GM21381 (cell line): Measurements from ENCODE around the gene QKI.
"Not testable (repeated sequence)": the region's sequence is repeated elsewhere in the genome, so short reads cannot be mapped to it uniquely, and the experiment has no call there.

Source experiments
- ATAC-seq: cut with Tn5 transposase; IDR thresholded peaks from one replicate; pipeline ENCODE4 v1.9.1; 2021; ENCODE audit warnings: mild to moderate bottlenecking, moderate library complexity; ENCODE audit not compliant: unreplicated experiment

Gene QKI

GRCh38 chr6:163474581-163474980 lies 60.1 kb downstream of the QKI start:
- ATAC-seq, result no peak

- not testable (repeated sequence) for ATAC-seq
These were observed 62.4 kb downstream of the QKI start for GRCh38 chr6:163476946-163477345.

- no peak for ATAC-seq
These were observed 68.6 kb downstream of the QKI start for GRCh38 chr6:163483107-163483506.

GRCh38 chr6:163485388-163485851 lies 70.9 kb downstream of the QKI start:
- no peak for ATAC-seq

GRCh38 chr6:163486821-163487220 lies 72.3 kb downstream of the QKI start:
- ATAC-seq, result no peak

GRCh38 chr6:163487606-163488005 lies 73.1 kb downstream of the QKI start:
- ATAC-seq, result no peak

GRCh38 chr6:163489584-163489983 lies 75.1 kb downstream of the QKI start:
- no peak for ATAC-seq

- no peak for ATAC-seq
These were observed 76.5 kb downstream of the QKI start for GRCh38 chr6:163490826-163491577.

- ATAC-seq, result no peak
These were observed 77.3 kb downstream of the QKI start for GRCh38 chr6:163491737-163492300.

GRCh38 chr6:163494279-163494727 lies 79.8 kb downstream of the QKI start:
- no peak for ATAC-seq

GRCh38 chr6:163496205-163496604 lies 81.7 kb downstream of the QKI start:
- ATAC-seq, result no peak

- ATAC-seq, result no peak
These were observed 85.6 kb downstream of the QKI start for GRCh38 chr6:163500105-163500504.

- no peak for ATAC-seq
These were observed 86.5 kb downstream of the QKI start for GRCh38 chr6:163501026-163501425.

- no peak for ATAC-seq
These were observed 86.9 kb downstream of the QKI start for GRCh38 chr6:163501439-163501838.

- ATAC-seq, result no peak
These were observed 90.6 kb downstream of the QKI start for GRCh38 chr6:163504984-163505640.

GRCh38 chr6:163507965-163508364 lies 93.4 kb downstream of the QKI start:
- ATAC-seq, result no peak

- ATAC-seq, result no peak
These were observed 98.5 kb downstream of the QKI start for GRCh38 chr6:163513003-163513402.

GRCh38 chr6:163513570-163514166 lies 99.2 kb downstream of the QKI start:
- no peak for ATAC-seq

GRCh38 chr6:163516908-163517307 lies 102.4 kb downstream of the QKI start:
- ATAC-seq, result no peak

- no peak for ATAC-seq
These were observed 106.4 kb downstream of the QKI start for GRCh38 chr6:163520956-163521355.

- no peak for ATAC-seq
These were observed 107.5 kb downstream of the QKI start for GRCh38 chr6:163522033-163522432.

- ATAC-seq, result no peak
These were observed 111.4 kb downstream of the QKI start for GRCh38 chr6:163525926-163526325.
